ENCODE measurements around the gene MAP3K15.

MAP3K15 gene

GRCh38 chrX:19347916-19348315 is 167.4 kb downstream of the MAP3K15 start:
- Histone ChIP-seq H3K79me2 (ENCODE audit: control insufficient read depth, insufficient read depth, low read length, unreplicated experiment) (peaks cover 43% of the 10 kb centered on the region), H3K4me3 (ENCODE audit: low read depth, low read length) (no peak overlapping the region), H3K4me1 (ENCODE audit: control insufficient read depth, insufficient read depth, low read length, unreplicated experiment) (peaks cover 27% of the 10 kb centered on the region), H3K27me3 (ENCODE audit: insufficient read depth, low read length) (no peaks in the 10 kb centered on the region), H2AFZ (ENCODE audit: low read length, unreplicated experiment) (no peak overlapping the region), H3K27ac (ENCODE audit: low read depth, low read length) (peak overlapping the region; percentile 12; the same call in 1 of the 2 replicates), H3K36me3 (ENCODE audit: insufficient read depth, low read length) (peaks cover 19% of the 10 kb centered on the region)

GRCh38 chrX:19344661-19345060 is 170.6 kb downstream of the MAP3K15 start:
- Histone ChIP-seq H3K27ac (ENCODE audit: low read depth, low read length) (no peak overlapping the region), H3K4me1 (ENCODE audit: control insufficient read depth, insufficient read depth, low read length, unreplicated experiment) (peaks cover 27% of the 10 kb centered on the region), H3K36me3 (ENCODE audit: insufficient read depth, low read length) (0 out of 2 replicates have a peak, but pooled peaks cover 2% of the 10 kb centered on the region), H3K79me2 (ENCODE audit: control insufficient read depth, insufficient read depth, low read length, unreplicated experiment) (peaks cover 43% of the 10 kb centered on the region), H3K27me3 (ENCODE audit: insufficient read depth, low read length) (no peaks in the 10 kb centered on the region), H3K4me3 (ENCODE audit: low read depth, low read length) (peak overlapping the region; percentile 99), H2AFZ (ENCODE audit: low read length, unreplicated experiment) (no peak overlapping the region)

- Histone ChIP-seq H3K27me3 (ENCODE audit: insufficient read depth, low read length) (no peaks in the 10 kb centered on the region), H2AFZ (ENCODE audit: low read length, unreplicated experiment) (peak within 1 kb of the TSS; percentile 77), H3K27ac (ENCODE audit: low read depth, low read length) (peak within 1 kb of the TSS; percentile 64; the same call in 1 of the 2 replicates), H3K4me1 (ENCODE audit: control insufficient read depth, insufficient read depth, low read length, unreplicated experiment) (peaks cover 25% of the 10 kb centered on the region), H3K4me3 (ENCODE audit: low read depth, low read length) (peak within 1 kb of the TSS; percentile 99), H3K79me2 (ENCODE audit: control insufficient read depth, insufficient read depth, low read length, unreplicated experiment) (peaks cover 43% of the 10 kb centered on the region), H3K36me3 (ENCODE audit: insufficient read depth, low read length) (no peaks in the 10 kb centered on the region)
These were observed 171.5 kb downstream of the MAP3K15 start, which contains the start of gene PDHA1 for GRCh38 chrX:19343535-19344408. Gene PDHA1 (plus strand): TSS chrX:19343927. CDS start chrX:19344038, 111 bp downstream.

GRCh38 chrX:19343085-19343534 is 172.2 kb downstream of the MAP3K15 start:
- Histone ChIP-seq H3K4me1 (ENCODE audit: control insufficient read depth, insufficient read depth, low read length, unreplicated experiment) (peaks cover 25% of the 10 kb centered on the region), H3K79me2 (ENCODE audit: control insufficient read depth, insufficient read depth, low read length, unreplicated experiment) (peaks cover 42% of the 10 kb centered on the region), H3K27ac (ENCODE audit: low read depth, low read length) (0 out of 2 replicates have a peak overlapping the region, but pooled peaks have one; percentile 24), H3K27me3 (ENCODE audit: insufficient read depth, low read length) (no peaks in the 10 kb centered on the region), H2AFZ (ENCODE audit: low read length, unreplicated experiment) (peak overlapping the region; percentile 77), H3K36me3 (ENCODE audit: insufficient read depth, low read length) (no peaks in the 10 kb centered on the region), H3K4me3 (ENCODE audit: low read depth, low read length) (peak overlapping the region; percentile 99)

GRCh38 chrX:19342331-19342906 is 172.9 kb downstream of the MAP3K15 start:
- Histone ChIP-seq H3K36me3 (ENCODE audit: insufficient read depth, low read length) (no peaks in the 10 kb centered on the region), H3K4me3 (ENCODE audit: low read depth, low read length) (no peak overlapping the region), H3K27ac (ENCODE audit: low read depth, low read length) (no peak overlapping the region), H2AFZ (ENCODE audit: low read length, unreplicated experiment) (peak overlapping the region; percentile 50), H3K27me3 (ENCODE audit: insufficient read depth, low read length) (no peaks in the 10 kb centered on the region), H3K79me2 (ENCODE audit: control insufficient read depth, insufficient read depth, low read length, unreplicated experiment) (peaks cover 36% of the 10 kb centered on the region), H3K4me1 (ENCODE audit: control insufficient read depth, insufficient read depth, low read length, unreplicated experiment) (peaks cover 18% of the 10 kb centered on the region)

GRCh38 chrX:19334945-19335626 is 180.2 kb downstream of the MAP3K15 start:
- H3K79me2 ChIP-seq (ENCODE audit: control insufficient read depth, insufficient read depth, low read length, unreplicated experiment): no peaks in the 10 kb centered on the region
- H3K27ac ChIP-seq (ENCODE audit: low read depth, low read length): no peak overlapping the region
- H3K4me3 ChIP-seq (ENCODE audit: low read depth, low read length): no peak overlapping the region
- no peaks in the 10 kb centered on the region for H3K27me3 ChIP-seq (ENCODE audit: insufficient read depth, low read length)
- no peaks in the 10 kb centered on the region for H3K36me3 ChIP-seq (ENCODE audit: insufficient read depth, low read length)
- no peak overlapping the region for H2AFZ ChIP-seq (ENCODE audit: low read length, unreplicated experiment)
- no peaks in the 10 kb centered on the region for H3K4me1 ChIP-seq (ENCODE audit: control insufficient read depth, insufficient read depth, low read length, unreplicated experiment)

GRCh38 chrX:19332983-19333382 is 182.3 kb downstream of the MAP3K15 start:
- no peak overlapping the region for H2AFZ ChIP-seq (ENCODE audit: low read length, unreplicated experiment)

GRCh38 chrX:19331831-19332230 is 183.5 kb downstream of the MAP3K15 start:
- Histone ChIP-seq H3K4me1 (ENCODE audit: control insufficient read depth, insufficient read depth, low read length, unreplicated experiment) (no peaks in the 10 kb centered on the region), H3K79me2 (ENCODE audit: control insufficient read depth, insufficient read depth, low read length, unreplicated experiment) (no peaks in the 10 kb centered on the region), H3K4me3 (ENCODE audit: low read depth, low read length) (no peak overlapping the region), H3K36me3 (ENCODE audit: insufficient read depth, low read length) (no peaks in the 10 kb centered on the region), H2AFZ (ENCODE audit: low read length, unreplicated experiment) (no peak overlapping the region), H3K27ac (ENCODE audit: low read depth, low read length) (no peak overlapping the region), H3K27me3 (ENCODE audit: insufficient read depth, low read length) (no peaks in the 10 kb centered on the region)

More at GRCh38 chrX:19332983-19333382, 182.3 kb downstream of the MAP3K15 start:
- no peaks in the 10 kb centered on the region for H3K4me1 ChIP-seq (ENCODE audit: control insufficient read depth, insufficient read depth, low read length, unreplicated experiment)
- H3K27me3 ChIP-seq (ENCODE audit: insufficient read depth, low read length): no peaks in the 10 kb centered on the region
- H3K79me2 ChIP-seq (ENCODE audit: control insufficient read depth, insufficient read depth, low read length, unreplicated experiment): no peaks in the 10 kb centered on the region
- H3K36me3 ChIP-seq (ENCODE audit: insufficient read depth, low read length): no peaks in the 10 kb centered on the region
- no peak overlapping the region for H3K4me3 ChIP-seq (ENCODE audit: low read depth, low read length)
- no peak overlapping the region for H3K27ac ChIP-seq (ENCODE audit: low read depth, low read length)

GRCh38 chrX:19326567-19326966 is 188.7 kb downstream of the MAP3K15 start:
- no peak overlapping the region for H3K27ac ChIP-seq (ENCODE audit: low read depth, low read length)
- no peaks in the 10 kb centered on the region for H3K27me3 ChIP-seq (ENCODE audit: insufficient read depth, low read length)
- H3K79me2 ChIP-seq (ENCODE audit: control insufficient read depth, insufficient read depth, low read length, unreplicated experiment): no peaks in the 10 kb centered on the region
- no peak overlapping the region for H2AFZ ChIP-seq (ENCODE audit: low read length, unreplicated experiment)
- H3K4me1 ChIP-seq (ENCODE audit: control insufficient read depth, insufficient read depth, low read length, unreplicated experiment): no peaks in the 10 kb centered on the region
- no peaks in the 10 kb centered on the region for H3K36me3 ChIP-seq (ENCODE audit: insufficient read depth, low read length)
- no peak overlapping the region for H3K4me3 ChIP-seq (ENCODE audit: low read depth, low read length)
